ENCODE data around the gene DDN.
A peak's percentile ranks its signal among the peaks of the same experiment; 100 is the strongest.

The DDN gene

DNA sequence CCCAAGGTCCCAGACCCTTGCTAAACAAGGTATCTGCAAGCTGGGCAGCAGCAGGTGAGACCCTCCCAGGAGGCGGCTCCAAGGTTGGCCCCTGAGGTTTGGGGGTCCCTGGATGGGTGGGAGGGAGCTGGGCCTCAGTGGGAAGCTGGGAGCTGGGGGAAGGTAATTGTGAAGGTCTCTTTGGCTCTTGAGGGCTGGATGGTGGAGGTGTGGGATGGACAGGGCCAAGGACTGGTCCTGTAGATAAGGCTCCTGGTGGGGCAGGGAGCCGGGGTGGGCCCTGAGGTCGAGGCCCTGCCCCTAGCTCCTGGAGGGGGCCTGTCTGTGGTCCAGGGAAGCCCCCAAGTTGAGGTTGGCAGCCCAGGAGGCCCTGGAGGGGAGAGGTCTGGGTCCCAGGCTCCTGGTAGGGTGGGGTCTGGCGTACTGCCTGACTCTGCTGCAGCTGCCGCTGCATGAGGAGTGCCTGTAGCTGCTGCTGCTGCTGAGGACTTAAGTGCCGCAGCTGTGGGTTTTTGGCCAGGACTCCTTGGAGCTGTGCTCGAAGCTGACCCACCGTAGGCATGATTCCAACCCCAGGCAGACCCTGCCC is 32.5 kb upstream of the DDN start:
- DNase-seq, result no peak

GRCh38 chr12:49030714-49031572 is 31.8 kb upstream of the DDN start:
- no peak for DNase-seq

- DNase-seq, result no peak
Measured at GRCh38 chr12:49030119-49030518, 30.9 kb upstream of the DDN start.

DNA sequence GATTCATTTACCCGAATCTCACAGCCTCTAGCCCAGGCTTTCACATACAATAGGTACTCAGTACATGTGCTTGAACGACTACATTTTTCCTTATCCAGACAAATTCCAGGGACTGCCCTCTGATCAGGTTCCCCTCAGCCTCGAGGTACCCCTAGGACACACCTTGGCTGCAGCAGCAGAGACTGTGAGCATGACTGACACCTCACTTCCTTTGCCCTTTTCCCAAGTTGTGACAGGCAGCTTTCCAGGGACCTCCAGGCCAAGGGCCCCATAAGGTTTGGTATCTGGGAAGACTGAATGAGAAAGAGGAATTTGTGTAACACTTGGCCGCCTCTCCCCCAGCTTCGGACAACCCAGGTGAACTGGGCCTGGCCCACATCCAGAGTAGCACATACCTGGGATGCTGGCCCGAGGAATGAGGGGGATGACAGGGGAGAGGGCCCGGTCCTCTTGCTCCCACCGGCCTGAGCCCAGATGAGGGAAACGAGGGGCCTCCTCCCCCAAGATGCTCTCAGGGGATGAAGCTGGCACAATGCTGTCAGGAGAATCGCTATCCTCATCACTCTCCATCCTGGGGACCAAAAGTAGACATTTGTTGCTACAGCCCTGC is 29.6 kb upstream of the DDN start:
- no peak for DNase-seq

- peak; percentile 69 for DNase-seq
Measured at GRCh38 chr12:49027846-49028555, 28.8 kb upstream of the DDN start.

- DNase-seq, result no peak
Measured at GRCh38 chr12:49026678-49027480, 27.7 kb upstream of the DDN start.

- DNase-seq, result no peak
Measured at GRCh38 chr12:49026101-49026500, 26.9 kb upstream of the DDN start.

DNA sequence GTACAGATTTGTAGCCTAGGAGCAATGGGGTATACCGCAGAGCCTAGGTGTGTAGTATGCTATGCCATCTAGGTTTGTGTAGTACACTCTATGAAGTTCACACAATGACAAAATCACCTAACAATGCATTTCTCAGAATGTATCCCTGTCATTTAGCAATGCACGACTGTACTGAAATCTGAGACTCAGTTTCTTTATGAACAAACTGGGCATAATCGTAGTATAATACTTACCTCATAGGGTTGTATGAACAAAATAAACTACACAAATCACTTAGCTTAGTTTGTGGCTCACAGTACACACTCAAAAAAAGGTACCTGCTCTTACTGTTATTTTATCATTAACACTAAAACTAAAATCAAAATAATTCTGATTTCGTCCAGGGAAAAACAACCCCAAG is 26.3 kb upstream of the DDN start:
- DNase-seq, result no peak

GRCh38 chr12:49024543-49024942 is 25.4 kb upstream of the DDN start:
- DNase-seq, result no peak

- DNase-seq, result no peak
Measured at GRCh38 chr12:49023812-49024211, 24.6 kb upstream of the DDN start.

DNA sequence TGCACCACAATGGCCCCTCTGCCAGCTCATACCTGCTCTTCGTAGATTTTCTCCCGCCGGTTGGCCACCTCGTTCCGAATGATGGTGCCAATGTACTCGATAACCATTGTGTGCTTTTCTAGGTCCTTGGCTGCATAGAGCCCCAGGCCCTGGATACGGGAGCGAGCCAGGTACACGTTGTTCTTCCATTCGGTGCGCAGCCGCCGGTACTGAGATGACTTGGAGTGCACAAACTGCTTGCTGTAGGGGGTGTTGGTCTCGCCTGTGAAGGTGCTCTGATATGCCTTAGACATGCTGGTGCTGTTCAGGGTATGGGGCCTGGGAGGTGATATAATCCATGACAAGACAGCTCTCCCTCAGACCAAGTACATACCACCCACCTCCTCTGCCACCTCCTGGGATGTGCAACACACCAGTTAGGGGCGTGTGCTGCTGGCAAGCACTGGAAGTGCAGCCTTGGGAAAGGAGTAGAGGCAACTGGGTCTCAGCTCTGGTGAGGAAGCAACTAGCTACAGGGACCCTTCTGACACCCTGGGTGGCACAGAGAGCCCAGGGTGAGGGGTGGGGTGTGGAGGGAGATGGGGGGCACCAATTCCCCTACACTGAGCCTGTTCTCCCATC is 23.5 kb upstream of the DDN start:
- no peak for DNase-seq

DNA sequence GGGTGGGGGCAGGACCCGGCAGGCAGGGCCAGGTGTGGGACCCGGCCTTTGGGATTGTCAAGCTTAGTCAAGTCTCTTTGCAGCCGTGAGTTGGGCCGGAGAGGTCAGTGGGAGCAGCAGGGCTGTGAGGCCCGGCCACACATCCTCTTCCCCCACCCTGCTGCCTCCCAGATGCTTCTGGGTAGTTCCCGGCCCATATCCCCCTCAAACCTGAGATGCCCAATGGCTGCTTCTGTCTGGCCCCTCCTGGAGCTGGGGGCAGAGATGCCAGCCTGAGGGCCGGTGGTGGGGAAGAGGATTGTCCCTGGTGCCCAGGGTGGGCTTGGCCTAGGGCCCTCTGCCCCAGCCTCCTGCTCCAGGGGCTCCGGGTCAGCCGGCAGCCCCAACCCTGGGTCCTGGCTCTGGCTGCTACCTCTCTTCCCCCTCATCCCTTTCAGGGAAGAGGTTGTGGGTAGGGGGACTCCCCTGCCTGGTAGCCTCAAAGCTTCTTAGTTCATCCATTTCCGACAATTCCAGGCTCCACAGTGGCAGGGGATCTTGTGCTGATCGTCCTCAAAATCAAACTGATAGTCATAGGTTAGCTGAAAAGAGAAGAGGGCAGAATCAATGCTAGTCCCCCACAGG is 22.2 kb upstream of the DDN start:
- DNase-seq, result no peak

DNA sequence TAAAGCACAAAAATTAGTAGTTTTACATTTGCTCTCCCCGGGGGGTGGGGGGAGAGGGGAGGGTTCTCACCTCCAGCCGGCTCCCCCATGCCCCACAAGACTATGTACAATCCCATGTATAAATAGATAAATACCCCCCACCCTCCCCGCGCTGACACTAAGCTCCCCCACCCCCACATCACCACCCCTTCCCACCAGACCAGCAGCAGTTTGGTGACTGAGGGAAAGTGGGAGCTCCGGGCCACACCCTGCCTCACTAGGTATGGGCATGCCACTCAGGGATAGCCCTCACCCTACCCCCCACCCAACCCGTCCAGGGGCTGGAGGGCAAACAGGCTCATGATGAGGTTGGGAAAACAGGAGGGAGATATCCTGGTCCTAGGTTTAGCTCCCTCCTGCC is 21.3 kb upstream of the DDN start:
- no peak for DNase-seq

DNA sequence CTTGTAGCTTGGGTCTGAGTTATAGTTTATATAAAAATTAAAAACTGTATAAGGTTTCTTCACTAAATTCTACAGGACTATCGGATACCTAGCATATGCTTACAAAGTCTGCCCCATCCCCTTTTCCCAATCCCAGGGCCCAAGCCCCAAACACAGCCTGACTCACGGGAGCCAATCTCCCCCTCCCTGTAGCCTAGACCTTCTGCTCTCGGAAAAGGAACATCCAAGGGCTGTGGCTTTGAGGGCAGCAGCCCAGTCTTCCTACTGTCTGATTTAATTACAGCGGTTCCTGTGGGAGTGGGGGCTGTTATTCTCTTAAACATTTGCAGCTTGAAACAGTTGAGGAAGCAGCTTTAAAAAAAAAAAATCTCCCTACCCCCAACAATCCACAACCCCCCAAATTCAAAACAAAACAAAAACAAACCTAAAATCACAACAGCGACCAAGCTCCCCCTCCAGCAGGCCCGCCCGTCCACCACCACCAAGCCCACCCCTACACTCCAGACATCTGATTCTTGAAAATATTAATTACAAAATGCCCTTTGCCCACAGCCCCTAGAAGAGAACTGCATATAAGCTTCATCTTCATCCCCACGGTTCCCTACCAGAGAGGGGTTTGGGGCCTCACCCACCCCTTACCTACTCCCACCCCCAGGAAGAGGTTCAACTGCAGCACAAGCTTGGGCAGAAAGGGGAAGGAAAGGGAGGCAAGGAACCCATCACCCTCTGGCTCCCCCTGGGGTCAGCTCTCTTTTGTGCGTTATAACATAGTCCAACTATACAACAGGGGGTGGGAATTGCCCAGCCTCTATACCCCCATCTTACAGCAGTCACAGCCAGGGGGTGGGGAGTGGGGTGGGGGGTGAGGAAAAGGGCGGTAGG is 20.5 kb upstream of the DDN start:
- peak; percentile 68 to 72 for DNase-seq

DNA sequence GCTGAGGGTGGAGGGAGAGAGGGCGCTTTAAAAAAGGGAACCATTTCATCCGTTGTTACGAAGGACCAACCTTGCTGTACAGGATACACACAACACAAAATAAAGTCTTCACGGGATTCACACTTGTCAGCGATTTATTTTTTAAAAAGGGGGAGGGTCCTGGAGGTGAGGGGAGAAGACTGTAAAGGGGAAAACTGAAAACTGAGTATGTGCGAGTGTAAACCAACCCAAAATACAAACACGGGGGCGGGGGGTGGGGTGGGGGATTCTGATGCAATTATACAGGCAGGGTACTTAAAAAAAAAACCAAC is 19.9 kb upstream of the DDN start:
- no peak for DNase-seq

DNA sequence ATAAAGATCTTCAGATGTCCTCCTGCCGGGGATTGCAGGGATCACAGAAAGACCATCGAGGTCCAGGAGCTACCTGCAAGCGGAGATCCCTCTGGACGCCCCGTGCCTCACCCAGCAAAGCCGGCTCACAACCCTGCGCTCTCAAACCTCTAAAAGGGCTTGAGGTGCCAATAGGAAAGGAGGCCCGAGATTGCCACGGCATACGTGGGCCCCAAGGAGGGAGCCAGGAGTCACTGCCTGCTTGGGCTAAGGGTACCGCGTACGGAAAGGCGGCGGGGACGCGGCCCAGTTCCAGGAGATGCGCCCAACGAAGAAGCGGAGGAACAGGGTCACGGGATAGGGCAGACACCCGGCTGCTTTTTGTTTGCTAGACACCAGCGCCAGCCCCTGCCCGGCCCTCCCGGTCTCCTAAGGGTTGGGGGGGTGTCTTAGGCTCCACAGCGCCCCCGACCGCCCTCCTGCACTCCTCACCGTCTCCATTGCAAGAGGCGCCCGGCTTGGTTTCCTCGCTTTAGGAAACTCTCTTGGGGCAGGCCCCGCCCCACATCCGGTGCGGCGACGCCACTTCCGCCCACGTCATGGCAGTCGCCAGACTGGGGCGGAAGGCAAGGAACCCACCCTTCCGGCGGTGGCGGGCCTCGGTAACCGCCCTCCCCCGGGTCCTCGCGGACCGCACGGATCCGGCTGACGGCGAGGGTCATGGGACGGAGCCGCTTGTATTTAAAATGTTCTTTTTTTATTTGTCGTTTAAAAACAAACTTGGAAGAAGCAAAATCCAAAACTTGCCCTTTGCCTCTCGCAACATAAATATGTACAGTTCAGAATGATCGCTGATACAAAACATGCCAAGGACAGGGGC is 19.3 kb upstream of the DDN start, which contains the start of gene PRKAG1:
TSS of gene PRKAG1 (minus strand) at position 516 of the 859 bp plus-strand sequence. CDS start at position 480, 36 bp downstream.
- peak; percentile 96 to 98 for DNase-seq

DNA sequence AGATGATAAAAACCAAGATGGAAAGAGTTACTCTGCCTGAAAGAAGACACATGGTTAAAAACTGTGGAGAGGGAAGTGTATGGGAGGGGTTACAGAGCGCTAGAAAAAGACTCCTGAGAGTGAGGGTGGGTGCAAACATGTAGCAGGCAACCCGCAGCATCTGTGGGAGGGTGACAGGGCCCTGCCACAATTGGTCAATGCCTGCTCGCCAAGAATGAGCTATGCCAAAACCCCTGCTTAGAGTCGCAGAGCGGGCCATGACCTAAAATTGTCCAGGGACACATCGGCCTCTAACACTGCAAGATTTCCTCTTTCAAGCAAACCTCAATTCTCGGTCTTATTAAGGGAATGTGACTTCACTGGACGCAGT is 18.7 kb upstream of the DDN start:
- DNase-seq, result peak; percentile 66 to 82

- no peak for DNase-seq
Measured at GRCh38 chr12:49015196-49015595, 16.0 kb upstream of the DDN start.

GRCh38 chr12:49014547-49014946 is 15.4 kb upstream of the DDN start:
- DNase-seq, result no peak

- no peak for DNase-seq
Measured at GRCh38 chr12:49013428-49013827, 14.3 kb upstream of the DDN start.

Data from inflammatory macrophage (primary cell).